GM12878 (cell line): Measurements from ENCODE around the gene AAR2.

Experiments used
- EP300 ChIP-seq, 2 experiments: fragments of 150-350 bp in 1 of 2; IDR thresholded peaks; 2 replicates each; pipeline ENCODE4 v1.6.1; 2011 to 2012; ENCODE audit warnings: low read depth in 2 of 2, low read length in 2 of 2, borderline replicate concordance in 1 of 2, improper control_type of control experiment in 1 of 2, inconsistent platforms in 1 of 2; ENCODE audit not compliant: control insufficient read depth in 1 of 2
- JUNB ChIP-seq: IDR thresholded peaks from 2 replicates; pipeline ENCODE4 v1.6.1; 2016; ENCODE audit warnings: antibody characterized with exemption, mild to moderate bottlenecking
- KAT2A ChIP-seq: conservative IDR thresholded peaks from 2 replicates; pipeline ENCODE4 v1.6.1; 2011; ENCODE audit warnings: low read depth, low read length; ENCODE audit not compliant: control insufficient read depth
- POLR2A ChIP-seq: IDR thresholded peaks from 2 replicates; pipeline ENCODE4 v1.6.1; 2011; ENCODE audit warnings: low read depth, mild to moderate bottlenecking, low read length
- POLR2AphosphoS5 ChIP-seq: IDR thresholded peaks from 2 replicates; pipeline ENCODE4 v1.6.1; 2011; ENCODE audit warnings: mild to moderate bottlenecking, low read length, inconsistent platforms
- RCOR1 ChIP-seq: conservative IDR thresholded peaks from 2 replicates; pipeline ENCODE4 v1.6.1; 2012; ENCODE audit warnings: low read depth, low read length, improper control_type of control experiment
- TF ChIP-seq, protein P1 (sequence below), 3 experiments: IDR thresholded peaks in 2 of 3; conservative IDR thresholded peaks in 1 of 3; 2 replicates each; pipeline ENCODE4 v1.5.1; 2011; ENCODE audit warnings: low read depth in 3 of 3, low read length in 3 of 3, mild to moderate bottlenecking in 3 of 3, control low read depth in 2 of 3, moderate library complexity in 2 of 3, inconsistent platforms in 1 of 3, mixed read lengths in 1 of 3; ENCODE audit not compliant: control insufficient read depth in 2 of 3, insufficient read depth in 1 of 3; ENCODE audit errors: extremely low read depth in 1 of 3
- TF ChIP-seq, protein P2 (sequence below): IDR thresholded peaks from 2 replicates; pipeline ENCODE4 v1.6.1; 2012; ENCODE audit warnings: mild to moderate bottlenecking, low read depth, low read length

DNA sequence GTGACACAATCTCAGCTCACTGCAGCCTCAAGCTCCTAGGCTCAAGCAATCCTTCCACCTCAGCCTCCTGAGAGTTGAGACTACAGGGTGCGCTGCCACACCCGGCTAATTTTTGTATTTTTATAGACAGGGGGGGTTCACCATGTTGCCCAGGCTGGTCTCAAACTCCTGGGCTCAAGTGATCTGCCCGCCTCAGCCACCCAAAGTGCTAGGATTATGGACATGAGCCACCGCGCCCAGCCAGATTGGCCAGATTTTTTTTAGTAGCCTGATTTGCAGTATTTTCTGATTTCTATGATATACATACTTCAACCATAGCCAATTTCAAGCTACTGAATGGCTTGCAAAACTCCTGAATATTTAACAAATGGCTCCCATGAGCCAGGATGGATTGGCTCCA lies 48.5 kb downstream of the AAR2 start:
- TF ChIP-seq KAT2A, result no peak
- TF ChIP-seq, protein P1, sequence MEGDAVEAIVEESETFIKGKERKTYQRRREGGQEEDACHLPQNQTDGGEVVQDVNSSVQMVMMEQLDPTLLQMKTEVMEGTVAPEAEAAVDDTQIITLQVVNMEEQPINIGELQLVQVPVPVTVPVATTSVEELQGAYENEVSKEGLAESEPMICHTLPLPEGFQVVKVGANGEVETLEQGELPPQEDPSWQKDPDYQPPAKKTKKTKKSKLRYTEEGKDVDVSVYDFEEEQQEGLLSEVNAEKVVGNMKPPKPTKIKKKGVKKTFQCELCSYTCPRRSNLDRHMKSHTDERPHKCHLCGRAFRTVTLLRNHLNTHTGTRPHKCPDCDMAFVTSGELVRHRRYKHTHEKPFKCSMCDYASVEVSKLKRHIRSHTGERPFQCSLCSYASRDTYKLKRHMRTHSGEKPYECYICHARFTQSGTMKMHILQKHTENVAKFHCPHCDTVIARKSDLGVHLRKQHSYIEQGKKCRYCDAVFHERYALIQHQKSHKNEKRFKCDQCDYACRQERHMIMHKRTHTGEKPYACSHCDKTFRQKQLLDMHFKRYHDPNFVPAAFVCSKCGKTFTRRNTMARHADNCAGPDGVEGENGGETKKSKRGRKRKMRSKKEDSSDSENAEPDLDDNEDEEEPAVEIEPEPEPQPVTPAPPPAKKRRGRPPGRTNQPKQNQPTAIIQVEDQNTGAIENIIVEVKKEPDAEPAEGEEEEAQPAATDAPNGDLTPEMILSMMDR (IDR thresholded peaks at IDR 0.05 in 2 of 3, conservative IDR thresholded peaks at IDR 0.05 in 1 of 3; ENCODE audit: control insufficient read depth in 2 of 3, extremely low read depth in 1 of 3, insufficient read depth in 1 of 3, low read depth in 3 of 3, low read length in 3 of 3), result no peak
- TF ChIP-seq, protein P2, sequence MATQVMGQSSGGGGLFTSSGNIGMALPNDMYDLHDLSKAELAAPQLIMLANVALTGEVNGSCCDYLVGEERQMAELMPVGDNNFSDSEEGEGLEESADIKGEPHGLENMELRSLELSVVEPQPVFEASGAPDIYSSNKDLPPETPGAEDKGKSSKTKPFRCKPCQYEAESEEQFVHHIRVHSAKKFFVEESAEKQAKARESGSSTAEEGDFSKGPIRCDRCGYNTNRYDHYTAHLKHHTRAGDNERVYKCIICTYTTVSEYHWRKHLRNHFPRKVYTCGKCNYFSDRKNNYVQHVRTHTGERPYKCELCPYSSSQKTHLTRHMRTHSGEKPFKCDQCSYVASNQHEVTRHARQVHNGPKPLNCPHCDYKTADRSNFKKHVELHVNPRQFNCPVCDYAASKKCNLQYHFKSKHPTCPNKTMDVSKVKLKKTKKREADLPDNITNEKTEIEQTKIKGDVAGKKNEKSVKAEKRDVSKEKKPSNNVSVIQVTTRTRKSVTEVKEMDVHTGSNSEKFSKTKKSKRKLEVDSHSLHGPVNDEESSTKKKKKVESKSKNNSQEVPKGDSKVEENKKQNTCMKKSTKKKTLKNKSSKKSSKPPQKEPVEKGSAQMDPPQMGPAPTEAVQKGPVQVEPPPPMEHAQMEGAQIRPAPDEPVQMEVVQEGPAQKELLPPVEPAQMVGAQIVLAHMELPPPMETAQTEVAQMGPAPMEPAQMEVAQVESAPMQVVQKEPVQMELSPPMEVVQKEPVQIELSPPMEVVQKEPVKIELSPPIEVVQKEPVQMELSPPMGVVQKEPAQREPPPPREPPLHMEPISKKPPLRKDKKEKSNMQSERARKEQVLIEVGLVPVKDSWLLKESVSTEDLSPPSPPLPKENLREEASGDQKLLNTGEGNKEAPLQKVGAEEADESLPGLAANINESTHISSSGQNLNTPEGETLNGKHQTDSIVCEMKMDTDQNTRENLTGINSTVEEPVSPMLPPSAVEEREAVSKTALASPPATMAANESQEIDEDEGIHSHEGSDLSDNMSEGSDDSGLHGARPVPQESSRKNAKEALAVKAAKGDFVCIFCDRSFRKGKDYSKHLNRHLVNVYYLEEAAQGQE, result no peak
- no peak for TF ChIP-seq POLR2A
- TF ChIP-seq JUNB, result no peak
- TF ChIP-seq EP300 (IDR thresholded peaks at IDR 0.05; ENCODE audit: borderline replicate concordance in 1 of 2, control insufficient read depth in 1 of 2, low read depth in 2 of 2, low read length in 2 of 2), result no peak
- no peak for TF ChIP-seq RCOR1
- TF ChIP-seq POLR2AphosphoS5, result no peak
